Measurements from ENCODE around the gene TUBB3.

TUBB3 gene

GRCh38 chr16:89945654-89946053 is 22.5 kb downstream of the TUBB3 start:
- Histone ChIP-seq H3K27me3 (ENCODE audit: control insufficient read depth, insufficient read depth, low read length) (peaks cover 3% of the 10 kb centered on the region; the same call in 1 of the 2 replicates), H3K9me3 (ENCODE audit: control insufficient read depth, insufficient read depth, low read length) (no peaks in the 10 kb centered on the region), H3K27ac (ENCODE audit: low read length) (no peak overlapping the region), H3K36me3 (ENCODE audit: control insufficient read depth, insufficient read depth, low read length) (no peaks in the 10 kb centered on the region; the same call in 1 of the 2 replicates), H3K4me1 (ENCODE audit: control insufficient read depth, insufficient read depth, low read length) (peaks cover 2% of the 10 kb centered on the region; the same call in 1 of the 2 replicates), H3K4me3 (ENCODE audit: low read length) (no peak overlapping the region)
- no CpG with 5 or more reads among the region's 7 CpGs for WGBS (ENCODE audit: insufficient coverage, insufficient read length)
- no peak for DNase-seq (ENCODE audit: low read depth, low spot score)

GRCh38 chr16:89946515-89946914 is 23.4 kb downstream of the TUBB3 start:
- Histone ChIP-seq H3K9me3 (ENCODE audit: control insufficient read depth, insufficient read depth, low read length) (no peaks in the 10 kb centered on the region), H3K27me3 (ENCODE audit: control insufficient read depth, insufficient read depth, low read length) (peaks cover 3% of the 10 kb centered on the region; the same call in 1 of the 2 replicates), H3K36me3 (ENCODE audit: control insufficient read depth, insufficient read depth, low read length) (no peaks in the 10 kb centered on the region; the same call in 1 of the 2 replicates), H3K4me1 (ENCODE audit: control insufficient read depth, insufficient read depth, low read length) (peaks cover 2% of the 10 kb centered on the region; the same call in 1 of the 2 replicates), H3K27ac (ENCODE audit: low read length) (no peak overlapping the region), H3K4me3 (ENCODE audit: low read length) (no peak overlapping the region)
- no peak for DNase-seq (ENCODE audit: low read depth, low spot score)
- no CpG with 5 or more reads among the region's 5 CpGs for WGBS (ENCODE audit: insufficient coverage, insufficient read length)

DNA sequence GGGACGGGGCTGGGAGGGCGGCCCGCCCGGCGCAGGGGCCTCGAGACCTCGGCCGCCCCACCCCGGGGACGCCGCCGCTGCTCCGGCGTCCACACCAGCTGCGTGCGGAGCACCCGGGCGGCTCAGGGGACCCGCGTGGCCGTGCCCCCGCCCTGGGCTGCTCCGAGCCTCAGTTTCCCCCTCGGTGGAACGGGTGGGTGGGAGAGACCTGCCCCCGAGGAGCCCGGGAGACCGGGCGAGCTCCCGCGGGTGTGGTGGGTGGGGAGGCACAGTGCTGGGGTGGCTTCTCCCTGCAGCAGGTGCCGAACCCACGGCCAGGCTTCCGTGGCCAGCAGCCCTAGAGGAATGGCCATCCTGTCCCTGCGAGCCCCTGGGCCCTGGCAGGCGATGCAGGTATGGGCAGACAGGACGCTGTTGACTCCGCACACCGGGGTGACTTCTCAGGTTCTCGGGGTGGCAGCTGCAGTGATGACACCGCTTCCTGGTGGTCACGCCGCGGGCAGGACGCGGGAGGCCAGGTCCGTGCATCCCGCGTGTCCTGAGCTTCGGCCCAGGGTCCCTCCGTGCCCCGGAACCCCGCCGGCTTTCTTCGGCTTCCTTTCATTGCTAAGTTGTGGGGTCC is 26.1 kb downstream of the TUBB3 start:
- no peaks in the 10 kb centered on the region for H3K9me3 ChIP-seq (ENCODE audit: control insufficient read depth, insufficient read depth, low read length)
- H3K4me1 ChIP-seq (ENCODE audit: control insufficient read depth, insufficient read depth, low read length): peaks cover 2% of the 10 kb centered on the region; the same call in 1 of the 2 replicates
- no CpG with 5 or more reads among the region's 55 CpGs for WGBS (ENCODE audit: insufficient coverage, insufficient read length)
- peak overlapping the region; percentile 53; the same call in 1 of the 2 replicates for H3K4me3 ChIP-seq (ENCODE audit: low read length)
- peaks cover 3% of the 10 kb centered on the region; the same call in 1 of the 2 replicates for H3K27me3 ChIP-seq (ENCODE audit: control insufficient read depth, insufficient read depth, low read length)
- H3K36me3 ChIP-seq (ENCODE audit: control insufficient read depth, insufficient read depth, low read length): no peaks in the 10 kb centered on the region; the same call in 1 of the 2 replicates
- DNase-seq (ENCODE audit: low read depth, low spot score): no peak
- H3K27ac ChIP-seq (ENCODE audit: low read length): no peak overlapping the region

GRCh38 chr16:89949756-89950155 is 26.6 kb downstream of the TUBB3 start:
- Histone ChIP-seq H3K4me3 (ENCODE audit: low read length) (no peak overlapping the region), H3K27ac (ENCODE audit: low read length) (no peak overlapping the region), H3K9me3 (ENCODE audit: control insufficient read depth, insufficient read depth, low read length) (no peaks in the 10 kb centered on the region), H3K36me3 (ENCODE audit: control insufficient read depth, insufficient read depth, low read length) (no peaks in the 10 kb centered on the region; the same call in 1 of the 2 replicates), H3K27me3 (ENCODE audit: control insufficient read depth, insufficient read depth, low read length) (peaks cover 3% of the 10 kb centered on the region; the same call in 1 of the 2 replicates), H3K4me1 (ENCODE audit: control insufficient read depth, insufficient read depth, low read length) (peaks cover 2% of the 10 kb centered on the region; the same call in 1 of the 2 replicates)
- DNase-seq (ENCODE audit: low read depth, low spot score): no peak
- no CpG with 5 or more reads among the region's 12 CpGs for WGBS (ENCODE audit: insufficient coverage, insufficient read length)

DNA sequence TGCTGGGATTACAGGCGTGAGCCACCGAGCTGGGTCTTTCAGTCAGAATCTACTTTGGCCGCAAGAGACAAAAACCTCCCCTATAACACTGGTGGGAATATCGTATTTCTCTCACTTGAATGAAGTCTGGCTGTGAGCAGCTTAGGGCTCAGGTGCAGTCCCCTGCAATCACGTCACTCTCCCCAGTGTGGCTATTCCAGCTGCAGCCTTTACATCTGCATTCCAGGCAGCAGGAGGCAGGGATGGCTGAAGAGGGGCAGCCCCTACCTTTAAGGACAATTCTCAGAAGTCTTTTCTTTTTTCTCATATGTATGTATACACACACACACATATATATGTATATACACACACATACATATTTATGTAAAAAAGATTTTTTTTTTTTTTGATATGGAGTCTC is 28.4 kb downstream of the TUBB3 start:
- H3K27me3 ChIP-seq (ENCODE audit: control insufficient read depth, insufficient read depth, low read length): peaks cover 3% of the 10 kb centered on the region; the same call in 1 of the 2 replicates
- no peaks in the 10 kb centered on the region for H3K9me3 ChIP-seq (ENCODE audit: control insufficient read depth, insufficient read depth, low read length)
- peaks cover 3% of the 10 kb centered on the region for H3K36me3 ChIP-seq (ENCODE audit: control insufficient read depth, insufficient read depth, low read length)
- no peak overlapping the region for H3K4me3 ChIP-seq (ENCODE audit: low read length)
- DNase-seq (ENCODE audit: low read depth, low spot score): no peak
- H3K27ac ChIP-seq (ENCODE audit: low read length): no peak overlapping the region
- WGBS (ENCODE audit: insufficient coverage, insufficient read length): no CpG with 5 or more reads among the region's 5 CpGs
- H3K4me1 ChIP-seq (ENCODE audit: control insufficient read depth, insufficient read depth, low read length): peaks cover 2% of the 10 kb centered on the region; the same call in 1 of the 2 replicates

DNA sequence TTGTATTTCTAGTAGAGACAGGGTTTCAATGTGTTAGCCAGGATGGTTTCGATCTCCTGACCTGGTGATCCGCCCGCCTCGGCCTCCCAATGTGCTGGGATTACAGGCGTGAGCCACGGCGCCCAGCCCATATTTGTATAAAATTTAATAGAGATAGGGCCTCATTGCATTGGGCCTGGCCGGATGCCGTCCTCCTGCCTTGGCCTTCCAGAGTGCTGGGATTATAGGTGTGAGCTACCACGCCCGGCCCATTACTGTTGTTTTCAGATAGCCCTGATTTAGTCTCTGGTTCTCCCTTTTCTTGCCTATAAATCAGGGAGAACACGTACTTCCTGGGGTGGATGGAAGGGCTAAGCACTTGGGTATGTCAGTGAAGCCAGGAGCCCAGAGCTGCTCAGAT is 28.9 kb downstream of the TUBB3 start:
- no peaks in the 10 kb centered on the region for H3K9me3 ChIP-seq (ENCODE audit: control insufficient read depth, insufficient read depth, low read length)
- H3K4me1 ChIP-seq (ENCODE audit: control insufficient read depth, insufficient read depth, low read length): peaks cover 2% of the 10 kb centered on the region; the same call in 1 of the 2 replicates
- H3K36me3 ChIP-seq (ENCODE audit: control insufficient read depth, insufficient read depth, low read length): peaks cover 3% of the 10 kb centered on the region
- no peak overlapping the region for H3K4me3 ChIP-seq (ENCODE audit: low read length)
- H3K27me3 ChIP-seq (ENCODE audit: control insufficient read depth, insufficient read depth, low read length): peaks cover 3% of the 10 kb centered on the region; the same call in 1 of the 2 replicates
- no CpG with 5 or more reads among the region's 12 CpGs for WGBS (ENCODE audit: insufficient coverage, insufficient read length)
- no peak for DNase-seq (ENCODE audit: low read depth, low spot score)
- no peak overlapping the region for H3K27ac ChIP-seq (ENCODE audit: low read length)

- Histone ChIP-seq H3K9me3 (ENCODE audit: control insufficient read depth, insufficient read depth, low read length) (no peaks in the 10 kb centered on the region), H3K27ac (ENCODE audit: low read length) (no peak overlapping the region), H3K36me3 (ENCODE audit: control insufficient read depth, insufficient read depth, low read length) (peaks cover 3% of the 10 kb centered on the region), H3K27me3 (ENCODE audit: control insufficient read depth, insufficient read depth, low read length) (peaks cover under 1% of the 10 kb centered on the region; the same call in 1 of the 2 replicates), H3K4me3 (ENCODE audit: low read length) (no peak overlapping the region), H3K4me1 (ENCODE audit: control insufficient read depth, insufficient read depth, low read length) (peaks cover 2% of the 10 kb centered on the region; the same call in 1 of the 2 replicates)
- no CpG with 5 or more reads among the region's 6 CpGs for WGBS (ENCODE audit: insufficient coverage, insufficient read length)
- DNase-seq (ENCODE audit: low read depth, low spot score): no peak
Measured at GRCh38 chr16:89952551-89952950, 29.4 kb downstream of the TUBB3 start.

GRCh38 chr16:89953671-89954406 is 30.7 kb downstream of the TUBB3 start:
- no peaks in the 10 kb centered on the region for H3K27me3 ChIP-seq (ENCODE audit: control insufficient read depth, insufficient read depth, low read length)
- peaks cover 2% of the 10 kb centered on the region; the same call in 1 of the 2 replicates for H3K4me1 ChIP-seq (ENCODE audit: control insufficient read depth, insufficient read depth, low read length)
- H3K36me3 ChIP-seq (ENCODE audit: control insufficient read depth, insufficient read depth, low read length): peaks cover 3% of the 10 kb centered on the region
- WGBS (ENCODE audit: insufficient coverage, insufficient read length): no CpG with 5 or more reads among the region's 11 CpGs
- no peak overlapping the region for H3K27ac ChIP-seq (ENCODE audit: low read length)
- no peaks in the 10 kb centered on the region for H3K9me3 ChIP-seq (ENCODE audit: control insufficient read depth, insufficient read depth, low read length)
- no peak overlapping the region for H3K4me3 ChIP-seq (ENCODE audit: low read length)
- no peak for DNase-seq (ENCODE audit: low read depth, low spot score)

GRCh38 chr16:89954462-89954861 is 31.3 kb downstream of the TUBB3 start:
- no peak overlapping the region for H3K27ac ChIP-seq (ENCODE audit: low read length)
- WGBS (ENCODE audit: insufficient coverage, insufficient read length): no CpG with 5 or more reads among the region's 15 CpGs
- H3K4me1 ChIP-seq (ENCODE audit: control insufficient read depth, insufficient read depth, low read length): no peaks in the 10 kb centered on the region
- H3K9me3 ChIP-seq (ENCODE audit: control insufficient read depth, insufficient read depth, low read length): no peaks in the 10 kb centered on the region
- no peaks in the 10 kb centered on the region for H3K27me3 ChIP-seq (ENCODE audit: control insufficient read depth, insufficient read depth, low read length)
- no peak for DNase-seq (ENCODE audit: low read depth, low spot score)
- H3K4me3 ChIP-seq (ENCODE audit: low read length): no peak overlapping the region
- H3K36me3 ChIP-seq (ENCODE audit: control insufficient read depth, insufficient read depth, low read length): peaks cover 3% of the 10 kb centered on the region; the same call in 1 of the 2 replicates

DNA sequence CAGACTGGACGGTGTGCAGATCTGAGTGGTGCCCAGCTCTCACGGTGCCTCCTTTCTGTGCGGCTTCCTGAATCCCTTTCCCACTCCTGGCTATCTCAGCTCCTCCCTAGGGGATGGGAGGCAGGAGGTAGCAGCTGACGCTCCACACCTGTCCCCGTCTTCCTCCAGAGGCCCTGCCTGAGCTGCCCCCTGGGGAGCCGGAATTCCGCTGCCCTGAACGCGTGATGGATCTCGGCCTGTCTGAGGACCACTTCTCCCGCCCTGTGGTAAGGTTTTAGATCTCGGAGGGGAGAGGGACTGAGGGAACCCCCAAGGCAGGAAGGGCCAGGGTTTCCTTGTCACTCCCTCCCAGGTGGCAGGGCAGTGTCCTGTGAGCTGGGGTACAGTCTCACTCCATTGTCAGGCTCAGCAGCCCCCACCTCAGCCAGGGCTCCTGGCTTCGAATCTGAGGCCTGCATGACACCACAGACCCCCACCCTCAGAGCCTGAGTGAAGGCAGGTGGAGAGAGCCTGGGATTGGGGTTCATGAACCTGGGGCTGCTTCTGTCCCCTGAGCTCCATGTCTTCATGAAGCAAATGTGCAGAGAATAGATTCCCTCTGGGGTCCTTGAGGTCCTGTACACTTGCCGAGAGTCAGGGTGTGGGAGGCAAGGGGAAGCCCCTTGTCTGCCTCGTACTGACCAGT is 32.0 kb downstream of the TUBB3 start:
- Histone ChIP-seq H3K27ac (ENCODE audit: low read length) (no peak overlapping the region), H3K9me3 (ENCODE audit: control insufficient read depth, insufficient read depth, low read length) (no peaks in the 10 kb centered on the region), H3K4me3 (ENCODE audit: low read length) (no peak overlapping the region; the same call in 1 of the 2 replicates), H3K36me3 (ENCODE audit: control insufficient read depth, insufficient read depth, low read length) (peaks cover 3% of the 10 kb centered on the region; the same call in 1 of the 2 replicates), H3K27me3 (ENCODE audit: control insufficient read depth, insufficient read depth, low read length) (no peaks in the 10 kb centered on the region), H3K4me1 (ENCODE audit: control insufficient read depth, insufficient read depth, low read length) (no peaks in the 10 kb centered on the region)
- DNase-seq (ENCODE audit: low read depth, low spot score): no peak
- WGBS (ENCODE audit: insufficient coverage, insufficient read length): no CpG with 5 or more reads among the region's 15 CpGs

Measured in iPS DF 6.9 (cell line).